Measurements from ENCODE around the gene NLK. TPM values are rescaled to one million over a fixed set of nuclear protein-coding genes. Genes with fewer than 3 reads are reported as not detected.
"Not testable (repeated sequence)": the region's sequence is repeated elsewhere in the genome, so short reads cannot be mapped to it uniquely, and the experiment has no call there.

The NLK gene
- total RNA-seq, 1 donor from 2014 or later, result 22.6 TPM

- no peaks in the 10 kb centered on the region for H3K4me1 ChIP-seq
- H3K9me3 ChIP-seq, result no peaks in the 10 kb centered on the region
- no peak for TF ChIP-seq CTCF (IDR thresholded peaks at IDR 0.05)
- no peaks in the 10 kb centered on the region for H3K27me3 ChIP-seq
- H3K27ac ChIP-seq, result no peak overlapping the region
- H3K36me3 ChIP-seq, result no peaks in the 10 kb centered on the region
- H3K4me3 ChIP-seq, result no peak overlapping the region
- intact Hi-C loops (cut with DNase I), result no loop called here
- DNase-seq (no peak), ATAC-seq (no peak)
Observed at GRCh38 chr17:28206292-28206691, 163.8 kb downstream of the NLK start.

GRCh38 chr17:28211811-28212210 is 169.3 kb downstream of the NLK start:
- H3K27ac ChIP-seq, result no peak overlapping the region
- ATAC-seq (no peak), DNase-seq (no peak)
- intact Hi-C loops (cut with DNase I), result no loop called here
- TF ChIP-seq CTCF (IDR thresholded peaks at IDR 0.05), result no peak
- no peaks in the 10 kb centered on the region for H3K4me1 ChIP-seq
- no peaks in the 10 kb centered on the region for H3K36me3 ChIP-seq
- no peaks in the 10 kb centered on the region for H3K27me3 ChIP-seq
- H3K9me3 ChIP-seq, result no peaks in the 10 kb centered on the region
- no peak overlapping the region for H3K4me3 ChIP-seq

GRCh38 chr17:28213578-28213977 is 171.1 kb downstream of the NLK start:
- H3K4me3 ChIP-seq; intact Hi-C loops (cut with DNase I); H3K27me3 ChIP-seq; H3K36me3 ChIP-seq; DNase-seq; H3K9me3 ChIP-seq; H3K27ac ChIP-seq; ATAC-seq; H3K4me1 ChIP-seq: not testable (repeated sequence)

GRCh38 chr17:28216052-28216451 is 173.6 kb downstream of the NLK start:
- DNase-seq, result no peak
- ATAC-seq, result no peak
- Histone ChIP-seq H3K4me3 (no peak overlapping the region), H3K9me3 (no peaks in the 10 kb centered on the region), H3K36me3 (no peaks in the 10 kb centered on the region), H3K4me1 (no peaks in the 10 kb centered on the region), H3K27me3 (no peaks in the 10 kb centered on the region), H3K27ac (no peak overlapping the region)
- no peak for TF ChIP-seq CTCF (IDR thresholded peaks at IDR 0.05)
- intact Hi-C loops (cut with DNase I), result no loop called here

- no peaks in the 10 kb centered on the region for H3K9me3 ChIP-seq
- H3K27ac ChIP-seq, result no peak overlapping the region
- DNase-seq, result no peak
- intact Hi-C loops (cut with DNase I), result no loop called here
- no peak overlapping the region for H3K4me3 ChIP-seq
- ATAC-seq, result peak; percentile 52
- no peaks in the 10 kb centered on the region for H3K4me1 ChIP-seq
- H3K27me3 ChIP-seq, result no peaks in the 10 kb centered on the region
- H3K36me3 ChIP-seq, result no peaks in the 10 kb centered on the region
- no peak for TF ChIP-seq CTCF (IDR thresholded peaks at IDR 0.05)
Observed at GRCh38 chr17:28216528-28216927, 174.1 kb downstream of the NLK start.

GRCh38 chr17:28219771-28220170 is 177.3 kb downstream of the NLK start:
- no peak for TF ChIP-seq CTCF (IDR thresholded peaks at IDR 0.05)
- Histone ChIP-seq H3K4me3 (no peak overlapping the region), H3K27me3 (no peaks in the 10 kb centered on the region), H3K4me1 (no peaks in the 10 kb centered on the region), H3K9me3 (no peaks in the 10 kb centered on the region), H3K36me3 (no peaks in the 10 kb centered on the region), H3K27ac (no peak overlapping the region)
- intact Hi-C loops (cut with DNase I), result no loop called here
- no peak for DNase-seq
- no peak for ATAC-seq
